DOHH2 (cell line): ENCODE measurements around the gene VAC14.

Experiments
- CTCF ChIP-seq: fragments of 200-600 bp; sonication (generic); IDR thresholded peaks from one replicate; pipeline ENCODE4 v1.5.1; 2014; ENCODE audit warnings: antibody characterized with exemption, mild to moderate bottlenecking, low read depth, low read length; ENCODE audit not compliant: poor library complexity, severe bottlenecking
- EZH2phosphoT487 ChIP-seq: fragments of 200-600 bp; sonication (generic); IDR thresholded peaks from 2 replicates; pipeline ENCODE4 v1.6.1; 2017; ENCODE audit warnings: borderline replicate concordance, mild to moderate bottlenecking, antibody characterized with exemption, low read length, moderate library complexity, mixed read lengths

GRCh38 chr16:70670175-70670574, 130.8 kb downstream of the VAC14 start:
- TF ChIP-seq CTCF (no peak), EZH2phosphoT487 (no peak)
